GM12878 (cell line): ENCODE results near the gene ASPHD1. TPM values are rescaled to one million over a fixed set of nuclear protein-coding genes. Genes with fewer than 3 reads are reported as not detected.
"Not testable (repeated sequence)": the region's sequence is repeated elsewhere in the genome, so short reads cannot be mapped to it uniquely, and the experiment has no call there.

Source experiments
- ATAC-seq: fragments of 200-7000 bp; cut with Tn5 transposase; 3 replicates; pipeline ENCODE4 v1.9.1; 2020; ENCODE audit warnings: mild to moderate bottlenecking, moderate library complexity
- BruUV-seq: library from RNA; stranded (reverse); fragments of 400-500 nt; replicated peaks from 2 replicates; lab custom pipeline; 2021; lab: Mats Ljungman, UMichigan
- CTCF ChIA-PET: fragments of 300-600 bp; sonication (Branson Sonifier 250); formaldehyde crosslinking; extraction: SDS; loops from one replicate; lab custom pipeline; 2021; ENCODE audit warnings: inconsistent platforms; lab: Yijun Ruan, JAX
- POLR2A ChIA-PET: fragments of 350-600 bp; formaldehyde crosslinking; extraction: SDS; loops from one replicate; lab custom pipeline; 2021; ENCODE audit warnings: inconsistent platforms; lab: Charles Lee
- RAD21 ChIA-PET: fragments of 300-600 bp; sonication (Branson Sonifier 250); formaldehyde crosslinking; loops from one replicate; lab custom pipeline; 2023; ENCODE audit warnings: antibody characterized with exemption; ENCODE audit not compliant: unreplicated experiment; lab: Charles Lee
- SMC1A ChIA-PET: fragments of 300-600 bp; sonication (Branson Sonifier 250); formaldehyde crosslinking; loops from one replicate; lab custom pipeline; 2023; ENCODE audit not compliant: unreplicated experiment, uncharacterized antibody; lab: Charles Lee
- DNase-seq: peaks from one replicate; pipeline ENCODE4 v3.0.0-alpha.2; 2011; ENCODE audit warnings: low read depth, low spot score
- FAIRE-seq: peaks from 3 replicates; lab custom pipeline; 2011; peaks lifted over from hg19 to GRCh38; lab: Jason Lieb, UNC
- H2AFZ ChIP-seq: 2 replicates; pipeline ENCODE4 v1.6.0; 2011; ENCODE audit warnings: low read depth, low read length, control low read depth; ENCODE audit not compliant: control insufficient read depth
- H3K27ac ChIP-seq: 2 replicates; pipeline ENCODE4 v1.5.1; 2011; ENCODE audit warnings: control low read depth; ENCODE audit not compliant: control insufficient read depth, insufficient read depth
- H3K27me3 ChIP-seq, 2 experiments: replicated peaks in 1 of 2; 2 replicates each; pipeline versions ENCODE4 v1.6.0 to v1.6.1; 2011; ENCODE audit warnings: low read length in 1 of 2; ENCODE audit not compliant: control insufficient read depth in 2 of 2, insufficient read depth in 2 of 2
- H3K36me3 ChIP-seq, 2 experiments: 2 replicates each; pipeline ENCODE4 v1.5.1; 2011; ENCODE audit warnings: low read length in 1 of 2; ENCODE audit not compliant: control insufficient read depth in 2 of 2, insufficient read depth in 2 of 2
- H3K4me1 ChIP-seq: 2 replicates; pipeline ENCODE4 v1.6.1; 2011; ENCODE audit warnings: mild to moderate bottlenecking, low read length, moderate library complexity, mixed read lengths; ENCODE audit not compliant: control insufficient read depth, insufficient read depth
- H3K4me2 ChIP-seq: 2 replicates; pipeline ENCODE4 v1.6.0; 2011; ENCODE audit warnings: control low read depth; ENCODE audit not compliant: control insufficient read depth, insufficient read depth
- H3K4me3 ChIP-seq: fragments of 200-600 bp; sonication (generic); 2 replicates; pipeline ENCODE4 v1.5.1; 2016
- H3K79me2 ChIP-seq: 2 replicates; pipeline ENCODE4 v1.6.0; 2011; ENCODE audit warnings: low read length; ENCODE audit not compliant: control insufficient read depth, insufficient read depth
- H3K9ac ChIP-seq: 2 replicates; pipeline ENCODE4 v1.8.0; 2011; ENCODE audit warnings: low read length, control low read depth, mixed read lengths; ENCODE audit not compliant: control insufficient read depth, insufficient read depth
- H3K9me3 ChIP-seq: replicated peaks from 3 replicates; pipeline ENCODE4 v1.5.1; 2011; ENCODE audit warnings: mild to moderate bottlenecking, low read length; ENCODE audit not compliant: control insufficient read depth, insufficient read depth
- H4K20me1 ChIP-seq: 2 replicates; pipeline ENCODE4 v1.6.0; 2011; ENCODE audit not compliant: control insufficient read depth, insufficient read depth
- BACH1 ChIP-seq: fragments of 450-650 bp; IDR thresholded peaks from 2 replicates; pipeline ENCODE4 v1.6.1; 2017; ENCODE audit warnings: mild to moderate bottlenecking, borderline replicate concordance
- BMI1 ChIP-seq: fragments of 450-650 bp; IDR thresholded peaks from 2 replicates; pipeline ENCODE4 v1.6.1; 2016; ENCODE audit warnings: mild to moderate bottlenecking, moderate library complexity, borderline replicate concordance
- CBX5 ChIP-seq: sonication (generic); IDR thresholded peaks from 2 replicates; pipeline ENCODE4 v1.6.1; 2016; ENCODE audit warnings: low read depth, moderate library complexity, mild to moderate bottlenecking, inconsistent platforms
- ESRRA ChIP-seq: IDR thresholded peaks from 2 replicates; pipeline ENCODE4 v1.6.1; 2012; ENCODE audit warnings: mild to moderate bottlenecking, low read length, improper control_type of control experiment
- FOXM1 ChIP-seq: IDR thresholded peaks from 2 replicates; pipeline ENCODE4 v1.6.1; 2012; ENCODE audit warnings: low read depth, mild to moderate bottlenecking, inconsistent platforms, low read length, moderate library complexity
- IRF3 ChIP-seq: fragments of 450-650 bp; IDR thresholded peaks from 2 replicates; pipeline ENCODE4 v1.6.1; 2014; ENCODE audit warnings: mild to moderate bottlenecking
- KAT2A ChIP-seq: conservative IDR thresholded peaks from 2 replicates; pipeline ENCODE4 v1.6.1; 2011; ENCODE audit warnings: low read depth, low read length; ENCODE audit not compliant: control insufficient read depth
- PRDM15 ChIP-seq: fragments of 450-650 bp; formaldehyde crosslinking; IDR thresholded peaks from 2 replicates; pipeline ENCODE4 v1.4.0; 2020; ENCODE audit warnings: mild to moderate bottlenecking, moderate library complexity
- RBBP5 ChIP-seq: fragments of 200-600 bp; sonication (generic); conservative IDR thresholded peaks from 2 replicates; pipeline ENCODE4 v1.6.1; 2016
- RELA ChIP-seq: fragments of 450-650 bp; IDR thresholded peaks from 2 replicates; pipeline ENCODE4 v1.8.0; 2014; ENCODE audit warnings: borderline replicate concordance; ENCODE audit not compliant: partially characterized antibody
- RFX5 ChIP-seq: IDR thresholded peaks from 2 replicates; pipeline ENCODE4 v1.6.1; 2011; ENCODE audit warnings: low read depth, low read length, improper control_type of control experiment
- SIN3A ChIP-seq: IDR thresholded peaks from 2 replicates; pipeline ENCODE4 v1.6.1; 2012; ENCODE audit warnings: low read depth, low read length, improper control_type of control experiment
- ZSCAN29 ChIP-seq: fragments of 450-650 bp; IDR thresholded peaks from 2 replicates; pipeline ENCODE4 v1.6.1; 2017; ENCODE audit warnings: mild to moderate bottlenecking, moderate library complexity
- WGBS: methylation state at CpG from one replicate; pipeline ENCODE4 v1.1.6; 2016; ENCODE audit warnings: low lambda C conversion rate; ENCODE audit not compliant: insufficient replicate concordance, insufficient coverage; ENCODE audit errors: missing lambda C conversion rate; 5-methylcytosine and 5-hydroxymethylcytosine counted together
- in situ Hi-C: fragments of 300-500 bp; cut with MboI; formaldehyde crosslinking; loops from 9 replicates; pipeline ENCODE4 v1.14.3; 2018; ENCODE audit warnings: mixed read lengths
- intact Hi-C: fragments of 100-400 bp; cut with micrococcal nuclease; formaldehyde crosslinking; loops from one replicate; pipeline ENCODE4 v1.14.2; 2022; ENCODE audit not compliant: unreplicated experiment
- polyA plus RNA-seq, 11 experiments: library from polyadenylated mRNA; depleted of rRNA in 4 of 11; unstranded in 6 of 11; stranded (reverse) in 5 of 11; fragments of >200 nt; fragmentation: Nextera tagmentation in 4 of 11; fragmentation: Illumina TruSeq in 1 of 11; extraction: Ambion mirVana in 4 of 11; extraction: Trizol in 1 of 11; gene quantifications; 1 replicate in 1 of 11; 2 replicates in 10 of 11; pipeline versions ENCODE4 v1.2.1 to v1.2.3, GENCODE V29; 2011 to 2016; ENCODE audit warnings: inconsistent platforms in 2 of 11, missing spikeins in 2 of 11, low read depth in 1 of 11
- total RNA-seq, 4 experiments: library from RNA; depleted of rRNA in 3 of 4; stranded (reverse); fragments of >200 nt in 3 of 4; fragmentation: Illumina TruSeq in 1 of 4; extraction: Trizol in 1 of 4; gene quantifications; 2 replicates each; pipeline versions ENCODE4 v1.2.1 to v1.2.3, GENCODE V29; 2013 to 2021

ASPHD1 gene
- total and polyA plus RNA-seq, 10 of the 15 experiments (the other 5 are each of a cell fraction or from before 2014, with no cell fraction given), result not detected

GRCh38 chr16:29931750-29932149 is 31.5 kb downstream of the ASPHD1 start:
- ATAC-seq, SMC1A ChIA-PET: not testable (repeated sequence)

GRCh38 chr16:29940656-29941055 is 40.4 kb downstream of the ASPHD1 start:
- Histone ChIP-seq H4K20me1 (no peaks in the 10 kb centered on the region), H3K36me3 (no peaks in the 10 kb centered on the region), H3K4me3 (no peak overlapping the region), H3K27me3 (no peaks in the 10 kb centered on the region; a peak in 3 of 4 replicates), H2AFZ (no peak overlapping the region), H3K4me1 (no peaks in the 10 kb centered on the region), H3K4me2 (no peak overlapping the region), H3K79me2 (no peaks in the 10 kb centered on the region), H3K9me3 (no peaks in the 10 kb centered on the region), H3K27ac (no peak overlapping the region), H3K9ac (no peak overlapping the region)
- ChIA-PET SMC1A (interaction anchor here (1.5 kb wide), 1 partner anchor 93 kb away, joined by 3 read pairs; no protein-coding TSS in a partner anchor), RAD21 (no interaction called here), POLR2A (interaction anchor here (0.6 kb wide), 1 partner anchor 33 kb away, joined by 3 read pairs; the partner anchor contains the start of gene TAOK2), CTCF (interaction anchor here (1.4 kb wide), 1 partner anchor 14 kb away, joined by 4 read pairs; the partner anchor contains the start of gene KCTD13)
- intact Hi-C loops, result no loop called here
- no peak for ATAC-seq
- FAIRE-seq, result no peak
- DNase-seq, result no peak
- BruUV-seq, result no TSS peak
- in situ Hi-C loops, result no loop called here
- 75% methylated on average over 4 of the region's 4 CpGs for WGBS
- TF ChIP-seq SIN3A, result no peak
- no peak for TF ChIP-seq PRDM15
- no peak for TF ChIP-seq RELA
- no peak for TF ChIP-seq BACH1
- no peak for TF ChIP-seq IRF3
- TF ChIP-seq BMI1, result no peak
- TF ChIP-seq ZSCAN29, result no peak
- TF ChIP-seq KAT2A, result no peak
- no peak for TF ChIP-seq RFX5
- TF ChIP-seq CBX5, result no peak
- TF ChIP-seq RBBP5, result no peak
- TF ChIP-seq FOXM1, result no peak
- no peak for TF ChIP-seq ESRRA

More at GRCh38 chr16:29931750-29932149, 31.5 kb downstream of the ASPHD1 start:
- H3K27me3 ChIP-seq, H3K4me2 ChIP-seq, H3K4me1 ChIP-seq, H4K20me1 ChIP-seq, CTCF ChIA-PET, H3K27ac ChIP-seq, H3K79me2 ChIP-seq, DNase-seq, POLR2A ChIA-PET, H3K9me3 ChIP-seq, intact Hi-C loops, BruUV-seq, H3K36me3 ChIP-seq, RAD21 ChIA-PET, H2AFZ ChIP-seq, H3K4me3 ChIP-seq, H3K9ac ChIP-seq, FAIRE-seq, in situ Hi-C loops: not testable (repeated sequence)
- WGBS, result 84% methylated on average over 2 of the region's 2 CpGs
